ENCODE results near the gene MICAL3.
A peak's percentile ranks its signal among the peaks of the same experiment; 100 is the strongest.
"Not testable (repeated sequence)": the region's sequence is repeated elsewhere in the genome, so short reads cannot be mapped to it uniquely, and the experiment has no call there.

The MICAL3 gene

GRCh38 chr22:18029686-18030267 lies 5.4 kb upstream of the MICAL3 start:
- DNase-seq (ENCODE audit: low read depth): no peak

GRCh38 chr22:18028817-18029527 lies 4.6 kb upstream of the MICAL3 start:
- no peak for DNase-seq (ENCODE audit: low read depth)

DNA sequence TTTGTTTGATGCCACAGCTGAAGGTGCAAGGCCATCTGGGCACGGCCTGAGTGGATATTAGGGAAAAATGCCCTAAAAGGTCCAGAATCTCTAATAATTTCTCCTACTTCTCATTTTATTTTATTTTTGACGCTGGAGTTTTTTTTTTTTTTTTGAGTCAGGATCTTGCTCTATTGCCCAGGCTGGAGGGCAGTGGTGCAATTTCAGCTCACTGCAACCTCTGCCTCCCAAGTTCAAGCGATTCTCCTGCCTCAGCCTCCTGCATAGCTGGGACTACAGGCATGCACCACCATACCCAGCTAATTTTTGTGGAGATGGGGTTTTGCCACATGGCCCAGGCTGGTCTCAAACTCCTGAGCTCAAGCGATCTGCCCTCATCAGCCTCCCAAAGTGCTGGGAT lies 1.5 kb upstream of the MICAL3 start:
- not testable (repeated sequence) for DNase-seq (ENCODE audit: low read depth)

DNA sequence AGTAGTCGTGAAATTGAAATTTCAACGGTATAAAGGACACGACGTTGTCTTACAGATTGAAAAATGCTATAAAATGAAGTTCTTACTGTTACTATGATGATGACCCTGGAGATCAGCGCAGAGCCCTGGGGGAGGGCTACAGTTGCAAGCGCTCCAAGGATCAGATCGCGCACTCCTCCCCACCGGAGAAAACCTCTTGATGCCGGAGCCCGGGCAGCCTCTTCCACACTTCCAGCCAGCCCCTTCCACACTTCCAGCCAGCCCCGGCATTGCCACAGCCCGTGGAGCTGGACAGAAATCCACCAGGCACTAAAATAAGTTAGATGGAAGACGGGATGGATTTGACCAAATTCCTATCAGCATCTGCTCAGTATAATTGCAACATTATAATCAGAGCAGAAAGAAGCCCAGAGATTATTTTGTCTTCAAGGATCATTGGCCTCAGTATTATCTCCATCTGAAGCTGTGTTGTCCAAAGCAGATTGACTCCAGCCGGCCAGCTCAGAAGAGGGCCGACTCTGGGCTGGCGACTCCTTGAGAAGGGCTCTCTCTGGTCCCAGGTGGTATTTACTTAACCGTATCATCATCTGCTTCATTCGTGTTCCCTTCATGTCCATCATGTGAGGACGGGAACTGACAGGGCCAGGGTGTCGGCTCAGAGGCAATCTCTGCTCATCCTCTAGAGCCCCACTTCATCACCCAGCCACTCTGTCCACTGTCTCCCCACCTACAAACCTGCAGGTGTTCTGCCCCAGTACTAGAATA lies 777 bp upstream of the MICAL3 start:
- no peak for DNase-seq (ENCODE audit: low read depth)

DNA sequence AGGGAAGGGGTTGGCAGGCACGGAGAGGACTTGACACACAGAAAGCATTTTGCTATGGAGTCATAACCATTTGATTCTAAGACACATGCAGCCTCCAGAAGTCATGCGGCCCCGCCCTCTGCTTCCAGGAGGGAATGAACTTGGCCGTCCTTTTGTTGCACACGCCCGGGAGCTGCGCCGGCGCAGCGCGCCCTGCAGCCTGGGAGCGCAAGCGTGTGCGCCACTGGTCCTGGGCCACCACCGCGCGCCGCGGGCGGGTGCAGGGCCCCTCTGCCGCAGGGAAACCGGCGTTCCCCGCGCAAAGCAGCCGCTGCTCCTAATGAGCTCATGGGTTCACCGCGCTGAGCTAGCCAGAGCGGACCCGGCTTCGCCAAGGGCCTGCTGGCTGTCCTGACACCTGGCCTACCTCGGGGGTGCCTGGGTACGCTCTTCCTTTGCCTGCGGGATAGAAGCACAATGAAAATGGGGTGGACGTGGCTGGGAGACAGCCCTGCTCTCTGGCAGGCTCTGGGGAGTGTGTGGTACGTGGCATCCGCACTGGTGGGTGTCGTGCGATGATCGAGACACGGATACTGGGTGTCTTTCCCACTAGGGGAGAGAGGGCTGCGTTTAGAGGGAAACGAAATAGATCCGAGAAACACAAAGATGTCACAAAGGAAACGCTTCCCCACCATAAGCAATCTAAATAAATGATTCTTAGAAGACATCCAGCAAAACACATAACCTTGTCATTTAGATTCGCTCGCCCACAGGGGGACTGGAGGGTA lies 669 bp downstream of the MICAL3 start:
- DNase-seq (ENCODE audit: low read depth): peak; percentile 4

- no peak for DNase-seq (ENCODE audit: low read depth)
Measured at GRCh38 chr22:18022876-18023275, 1.5 kb downstream of the MICAL3 start.

DNA sequence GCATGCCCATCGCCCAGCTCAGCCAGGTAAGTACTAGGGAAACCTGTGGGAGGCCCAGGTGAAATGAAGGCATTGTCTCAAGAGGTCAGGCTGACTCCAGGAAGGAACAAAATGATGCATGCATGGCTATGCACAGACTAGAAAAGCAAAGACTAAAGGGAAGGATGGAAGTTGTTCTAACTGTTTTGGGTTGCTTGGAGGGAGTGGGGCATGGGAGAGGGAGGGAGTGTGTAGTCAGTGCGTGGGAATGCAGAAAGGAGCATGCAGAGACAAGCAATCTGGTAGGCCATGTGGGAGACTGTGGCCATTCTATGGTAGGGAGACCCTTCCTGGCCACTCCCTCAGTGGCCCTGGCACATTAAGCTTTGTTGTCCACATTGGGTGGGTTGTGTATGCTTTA lies 2.9 kb downstream of the MICAL3 start:
- no peak for DNase-seq (ENCODE audit: low read depth)

GRCh38 chr22:18020743-18021142 lies 3.6 kb downstream of the MICAL3 start:
- DNase-seq (ENCODE audit: low read depth): not testable (repeated sequence)

DNA sequence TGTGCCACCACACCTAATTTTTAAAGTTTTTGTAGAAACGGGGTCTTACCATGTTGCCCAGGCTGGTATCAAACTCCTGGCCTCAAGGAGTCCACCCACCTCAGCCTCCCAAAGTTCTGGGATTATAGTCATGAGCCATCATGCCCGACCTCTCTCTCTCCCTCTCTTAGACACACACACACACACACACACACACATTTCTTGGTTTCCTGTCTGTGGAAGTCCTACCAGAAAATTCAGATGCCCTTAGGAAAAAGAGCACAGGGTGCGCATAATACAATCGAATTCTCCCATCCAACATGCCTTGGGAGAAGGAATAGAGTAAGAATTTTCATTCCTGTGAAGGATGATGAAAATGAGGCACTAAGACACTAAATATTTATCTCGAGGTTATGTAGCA lies 10.4 kb downstream of the MICAL3 start:
- no peak for DNase-seq (ENCODE audit: low read depth)

DNA sequence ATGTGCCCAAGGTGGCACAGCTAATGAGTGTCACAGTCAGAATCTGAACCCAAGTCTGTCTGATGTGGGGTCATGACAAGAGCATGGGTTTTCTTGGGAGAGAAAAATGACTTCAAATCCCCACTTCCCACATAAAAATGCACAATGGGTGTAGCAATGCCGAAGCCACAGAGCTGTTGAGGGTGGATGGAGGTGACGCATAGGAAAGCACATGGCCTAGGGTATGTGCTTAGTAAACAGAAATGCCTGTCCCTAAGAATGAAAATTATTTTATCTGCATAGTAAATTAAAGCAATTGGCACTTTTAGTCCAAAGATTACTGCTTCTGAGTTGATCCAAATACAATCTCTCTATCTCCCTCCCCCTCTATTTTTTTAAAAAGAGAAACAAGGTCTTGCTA lies 10.9 kb downstream of the MICAL3 start:
- no peak for DNase-seq (ENCODE audit: low read depth)

GRCh38 chr22:18012531-18012930 lies 11.8 kb downstream of the MICAL3 start:
- no peak for DNase-seq (ENCODE audit: low read depth)

DNA sequence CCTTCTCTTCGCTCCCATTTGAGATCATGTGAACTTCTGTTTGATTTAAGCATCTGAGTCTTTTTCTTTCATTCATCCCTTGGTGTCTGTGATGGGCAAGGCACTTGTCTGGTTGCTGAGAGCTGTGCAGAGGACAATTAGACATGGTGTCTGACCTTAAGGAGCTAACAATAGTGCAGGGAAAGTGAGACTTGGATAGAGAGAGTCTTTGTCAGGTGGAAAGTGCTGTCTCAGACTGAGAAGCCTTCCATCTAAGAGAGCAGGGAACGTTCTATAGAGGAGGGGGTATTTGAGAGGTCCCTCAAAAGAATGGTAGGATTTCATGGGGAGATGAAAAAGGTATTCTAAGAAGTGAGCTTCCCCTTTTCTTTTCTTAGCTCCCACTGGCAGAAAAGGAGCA lies 14.1 kb downstream of the MICAL3 start:
- no peak for DNase-seq (ENCODE audit: low read depth)

DNA sequence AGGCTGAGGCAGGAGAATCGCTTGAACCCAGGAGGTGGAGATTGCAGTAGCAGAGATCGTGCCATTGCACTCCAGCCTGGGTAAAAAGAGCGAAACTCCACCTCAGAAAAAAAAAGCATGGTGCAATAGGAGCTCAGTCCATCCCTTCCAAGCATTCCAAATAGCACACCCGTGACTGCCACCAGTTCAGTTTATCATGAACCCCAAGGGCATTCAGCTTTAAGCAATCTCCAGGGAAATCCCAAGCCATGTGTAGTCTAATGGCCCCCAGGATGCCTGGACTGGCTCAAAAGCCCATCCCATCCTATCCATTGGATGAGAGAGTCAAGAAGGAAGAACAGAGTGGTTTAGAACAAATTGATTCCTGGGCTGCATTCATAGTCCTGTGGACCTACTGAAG lies 16.2 kb downstream of the MICAL3 start:
- no peak for DNase-seq (ENCODE audit: low read depth)

DNA sequence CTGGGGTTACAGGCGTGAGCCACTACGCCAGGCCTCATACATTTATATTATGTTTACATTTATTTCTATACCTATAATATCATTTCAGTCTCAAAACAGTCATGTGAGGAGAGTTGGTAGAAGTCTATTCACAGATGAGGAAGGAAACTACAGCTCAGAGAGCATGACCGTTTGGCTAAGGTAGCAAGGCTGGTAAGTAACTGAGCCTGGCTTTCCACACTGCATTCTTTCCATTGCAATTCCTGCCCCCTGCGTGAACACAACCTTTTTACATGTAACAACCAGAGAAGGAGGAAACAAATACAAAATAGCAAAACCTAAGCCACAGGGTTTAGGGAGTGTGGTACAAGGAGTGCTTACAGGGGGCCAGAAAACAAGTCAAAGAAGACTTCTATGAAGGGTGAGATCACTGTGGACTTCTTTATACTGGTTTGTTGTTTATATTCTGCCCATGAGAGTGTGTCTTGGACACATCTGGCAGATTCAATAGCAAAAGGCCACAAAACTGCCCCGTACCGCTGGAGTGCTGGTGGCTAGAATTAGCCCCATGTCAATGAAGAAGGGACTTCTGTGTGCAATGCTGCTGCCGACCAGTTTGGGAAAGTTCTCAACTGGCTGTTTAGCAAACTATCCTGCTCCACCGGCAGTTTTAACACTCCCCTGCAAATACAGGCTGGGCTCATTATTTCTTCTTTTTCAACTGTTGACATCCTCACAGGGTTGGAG lies 19.0 kb downstream of the MICAL3 start:
- no peak for DNase-seq (ENCODE audit: low read depth)

GRCh38 chr22:18001894-18002315 lies 22.5 kb downstream of the MICAL3 start:
- DNase-seq (ENCODE audit: low read depth): not testable (repeated sequence)

- peak; percentile 66 for DNase-seq (ENCODE audit: low read depth)
Measured at GRCh38 chr22:18001040-18001893, 23.1 kb downstream of the MICAL3 start.

GRCh38 chr22:18000441-18001039 lies 23.8 kb downstream of the MICAL3 start:
- DNase-seq (ENCODE audit: low read depth): no peak

DNA sequence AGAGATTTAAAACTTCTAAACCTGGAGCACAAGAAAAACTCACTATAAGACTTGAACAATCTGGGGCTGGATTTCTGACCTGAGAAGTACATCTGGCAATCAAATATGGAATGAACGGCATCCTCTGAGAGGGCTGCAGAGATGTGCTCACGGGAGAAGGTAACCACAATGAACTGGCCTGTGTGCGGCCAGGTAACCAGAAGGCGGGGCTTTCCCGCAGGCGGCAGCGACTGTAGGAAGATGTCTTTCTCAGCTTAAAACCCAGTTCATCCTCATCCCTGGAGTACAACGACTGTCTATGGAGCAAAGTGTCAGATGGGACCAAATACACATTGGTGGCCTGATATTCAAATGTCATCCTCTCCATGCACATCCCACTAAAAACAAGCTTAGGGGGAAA lies 24.5 kb downstream of the MICAL3 start:
- DNase-seq (ENCODE audit: low read depth): no peak

DNA sequence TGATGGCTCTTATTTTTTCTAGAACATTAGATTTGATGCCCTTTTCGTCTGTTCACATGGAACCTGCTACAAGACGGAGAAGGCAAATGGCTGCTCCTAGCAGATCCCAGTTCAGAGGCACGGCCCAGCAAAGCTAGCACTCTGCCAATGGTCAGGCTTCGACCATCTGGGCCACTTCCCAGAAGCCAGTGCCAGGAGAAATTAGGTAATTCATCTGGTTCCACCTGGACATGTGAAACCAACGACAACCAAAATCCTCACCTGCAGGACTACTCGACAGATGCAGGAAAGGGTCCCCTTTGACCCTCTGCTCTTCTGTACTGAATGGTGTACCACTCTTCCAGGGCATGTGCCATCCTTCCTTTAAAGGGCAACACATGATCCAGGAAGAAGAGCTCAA lies 25.4 kb downstream of the MICAL3 start:
- no peak for DNase-seq (ENCODE audit: low read depth)

- DNase-seq (ENCODE audit: low read depth): no peak
Measured at GRCh38 chr22:17997456-17997855, 26.9 kb downstream of the MICAL3 start.
